K562 (cell line): ENCODE data around the gene IDNK. TPM values are rescaled to one million over a fixed set of nuclear protein-coding genes. Genes with fewer than 3 reads are reported as not detected.

ENCODE experiments used
- CBFA2T3 ChIP-seq: fragments of 450-650 bp; IDR thresholded peaks from 2 replicates; pipeline ENCODE4 v1.6.1; 2017
- FOSL1 ChIP-seq: fragments of 200-800 bp; sonication (Bioruptor generic); conservative IDR thresholded peaks from 2 replicates; pipeline ENCODE4 v1.6.1; 2016; ENCODE audit warnings: missing genetic modification characterization, missing compliant biosample characterization
- GTF2A2 ChIP-seq: IDR thresholded peaks from 2 replicates; pipeline ENCODE4 v1.6.1; 2016; ENCODE audit warnings: mild to moderate bottlenecking, missing genetic modification characterization, missing compliant biosample characterization
- RCOR1 ChIP-seq, 2 experiments: IDR thresholded peaks; 2 replicates each; pipeline ENCODE4 v1.6.1; 2012; ENCODE audit warnings: low read depth in 2 of 2, low read length in 2 of 2, borderline replicate concordance in 1 of 2, improper control_type of control experiment in 1 of 2
- SMARCA4 ChIP-seq: fragments of 450-650 bp; IDR thresholded peaks from 2 replicates; pipeline ENCODE4 v1.6.1; 2016
- TBL1XR1 ChIP-seq, 2 experiments: IDR thresholded peaks; 2 replicates each; pipeline ENCODE4 v1.6.1; 2012; ENCODE audit warnings: improper control_type of control experiment in 2 of 2, low read length in 2 of 2, mild to moderate bottlenecking in 1 of 2
- TGIF2 ChIP-seq: sonication (generic); formaldehyde crosslinking; IDR thresholded peaks from 2 replicates; pipeline ENCODE4 v1.8.1; 2022; ENCODE audit warnings: mild to moderate bottlenecking, missing genetic modification reagents, moderate library complexity
- ZNF197 ChIP-seq: fragments of 200-800 bp; sonication (Bioruptor generic); IDR thresholded peaks from 2 replicates; pipeline ENCODE4 v1.6.1; 2016; ENCODE audit warnings: low read depth, missing genetic modification characterization, missing compliant biosample characterization
- ZNF668 ChIP-seq: fragments of 250-450 bp; sonication (Bioruptor Pico); IDR thresholded peaks from 2 replicates; pipeline ENCODE4 v1.8.0; 2022; ENCODE audit warnings: mild to moderate bottlenecking, inconsistent platforms
- ZNF75A ChIP-seq: fragments of 450-650 bp; formaldehyde crosslinking; IDR thresholded peaks from 2 replicates; pipeline ENCODE4 v1.4.0; 2020; ENCODE audit warnings: mild to moderate bottlenecking
- polyA plus RNA-seq, 8 experiments: library from polyadenylated mRNA; depleted of rRNA in 4 of 8; stranded (reverse) in 5 of 8; unstranded in 3 of 8; fragments of >200 nt; fragmentation: Nextera tagmentation in 2 of 8; fragmentation: Illumina TruSeq in 1 of 8; extraction: Ambion mirVana in 2 of 8; extraction: Trizol in 1 of 8; gene quantifications; 2 replicates each; pipeline versions ENCODE4 v1.2.1 to v1.2.3, GENCODE V29; 2011 to 2014; ENCODE audit warnings: inconsistent platforms in 1 of 8, missing spikeins in 1 of 8
- total RNA-seq, 7 experiments: library from RNA; depleted of rRNA in 6 of 7; stranded (reverse); fragments of >200 nt in 6 of 7; fragmentation: Illumina TruSeq in 2 of 7; extraction: Trizol in 2 of 7; gene quantifications; 2 replicates each; pipeline versions ENCODE4 v1.2.1 to v1.2.3, GENCODE V29; 2011 to 2021; ENCODE audit warnings: low replicate concordance in 1 of 7
- TF ChIP-seq, protein P1 (sequence below): fragments of 150-350 bp; IDR thresholded peaks from 2 replicates; pipeline ENCODE4 v1.6.1; 2014; ENCODE audit warnings: low read depth, mild to moderate bottlenecking, low read length, borderline replicate concordance
- TF ChIP-seq, protein P2 (sequence below): fragments of 250-450 bp; sonication (Bioruptor Pico); IDR thresholded peaks from 2 replicates; pipeline ENCODE4 v1.4.0; 2020; ENCODE audit warnings: mild to moderate bottlenecking, moderate library complexity
- TF ChIP-seq, protein P3 (sequence below): fragments of 250-450 bp; sonication (Bioruptor Pico); IDR thresholded peaks from 2 replicates; pipeline ENCODE4 v1.9.0; 2021; ENCODE audit warnings: mild to moderate bottlenecking
- TF ChIP-seq, protein P4 (sequence below): fragments of 250-450 bp; sonication (Bioruptor Pico); IDR thresholded peaks from 2 replicates; pipeline ENCODE4 v1.5.0; 2021; ENCODE audit warnings: mild to moderate bottlenecking, moderate library complexity

The IDNK gene
- total and polyA plus RNA-seq, 9 of the 15 experiments (the other 6 are each of a cell fraction or from before 2014, with no cell fraction given) = 0.41 to 1.1 (median 0.55) TPM

DNA sequence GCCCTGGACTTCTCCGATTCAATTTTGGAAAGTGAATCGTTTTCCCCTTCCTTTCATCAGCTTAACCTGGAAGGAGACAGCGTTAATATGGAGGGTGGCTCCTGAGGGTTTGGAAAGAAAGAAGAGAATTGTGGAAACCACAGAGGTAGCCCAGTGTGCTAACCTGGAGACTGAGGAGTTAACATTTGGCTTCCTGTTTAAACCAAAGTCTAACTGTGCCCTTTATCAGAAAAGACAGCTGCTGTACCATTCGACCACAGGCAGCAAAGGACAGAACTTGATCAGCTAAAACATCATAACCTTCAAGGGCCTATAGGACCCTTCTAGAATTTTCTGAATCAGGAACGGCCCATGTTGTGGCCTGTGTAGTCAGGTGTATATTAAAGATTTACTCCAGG is 735 bp downstream of the IDNK start (continued):
- TF ChIP-seq, protein P1, sequence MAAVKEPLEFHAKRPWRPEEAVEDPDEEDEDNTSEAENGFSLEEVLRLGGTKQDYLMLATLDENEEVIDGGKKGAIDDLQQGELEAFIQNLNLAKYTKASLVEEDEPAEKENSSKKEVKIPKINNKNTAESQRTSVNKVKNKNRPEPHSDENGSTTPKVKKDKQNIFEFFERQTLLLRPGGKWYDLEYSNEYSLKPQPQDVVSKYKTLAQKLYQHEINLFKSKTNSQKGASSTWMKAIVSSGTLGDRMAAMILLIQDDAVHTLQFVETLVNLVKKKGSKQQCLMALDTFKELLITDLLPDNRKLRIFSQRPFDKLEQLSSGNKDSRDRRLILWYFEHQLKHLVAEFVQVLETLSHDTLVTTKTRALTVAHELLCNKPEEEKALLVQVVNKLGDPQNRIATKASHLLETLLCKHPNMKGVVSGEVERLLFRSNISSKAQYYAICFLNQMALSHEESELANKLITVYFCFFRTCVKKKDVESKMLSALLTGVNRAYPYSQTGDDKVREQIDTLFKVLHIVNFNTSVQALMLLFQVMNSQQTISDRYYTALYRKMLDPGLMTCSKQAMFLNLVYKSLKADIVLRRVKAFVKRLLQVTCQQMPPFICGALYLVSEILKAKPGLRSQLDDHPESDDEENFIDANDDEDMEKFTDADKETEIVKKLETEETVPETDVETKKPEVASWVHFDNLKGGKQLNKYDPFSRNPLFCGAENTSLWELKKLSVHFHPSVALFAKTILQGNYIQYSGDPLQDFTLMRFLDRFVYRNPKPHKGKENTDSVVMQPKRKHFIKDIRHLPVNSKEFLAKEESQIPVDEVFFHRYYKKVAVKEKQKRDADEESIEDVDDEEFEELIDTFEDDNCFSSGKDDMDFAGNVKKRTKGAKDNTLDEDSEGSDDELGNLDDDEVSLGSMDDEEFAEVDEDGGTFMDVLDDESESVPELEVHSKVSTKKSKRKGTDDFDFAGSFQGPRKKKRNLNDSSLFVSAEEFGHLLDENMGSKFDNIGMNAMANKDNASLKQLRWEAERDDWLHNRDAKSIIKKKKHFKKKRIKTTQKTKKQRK = no peak
- TF ChIP-seq, protein P2, sequence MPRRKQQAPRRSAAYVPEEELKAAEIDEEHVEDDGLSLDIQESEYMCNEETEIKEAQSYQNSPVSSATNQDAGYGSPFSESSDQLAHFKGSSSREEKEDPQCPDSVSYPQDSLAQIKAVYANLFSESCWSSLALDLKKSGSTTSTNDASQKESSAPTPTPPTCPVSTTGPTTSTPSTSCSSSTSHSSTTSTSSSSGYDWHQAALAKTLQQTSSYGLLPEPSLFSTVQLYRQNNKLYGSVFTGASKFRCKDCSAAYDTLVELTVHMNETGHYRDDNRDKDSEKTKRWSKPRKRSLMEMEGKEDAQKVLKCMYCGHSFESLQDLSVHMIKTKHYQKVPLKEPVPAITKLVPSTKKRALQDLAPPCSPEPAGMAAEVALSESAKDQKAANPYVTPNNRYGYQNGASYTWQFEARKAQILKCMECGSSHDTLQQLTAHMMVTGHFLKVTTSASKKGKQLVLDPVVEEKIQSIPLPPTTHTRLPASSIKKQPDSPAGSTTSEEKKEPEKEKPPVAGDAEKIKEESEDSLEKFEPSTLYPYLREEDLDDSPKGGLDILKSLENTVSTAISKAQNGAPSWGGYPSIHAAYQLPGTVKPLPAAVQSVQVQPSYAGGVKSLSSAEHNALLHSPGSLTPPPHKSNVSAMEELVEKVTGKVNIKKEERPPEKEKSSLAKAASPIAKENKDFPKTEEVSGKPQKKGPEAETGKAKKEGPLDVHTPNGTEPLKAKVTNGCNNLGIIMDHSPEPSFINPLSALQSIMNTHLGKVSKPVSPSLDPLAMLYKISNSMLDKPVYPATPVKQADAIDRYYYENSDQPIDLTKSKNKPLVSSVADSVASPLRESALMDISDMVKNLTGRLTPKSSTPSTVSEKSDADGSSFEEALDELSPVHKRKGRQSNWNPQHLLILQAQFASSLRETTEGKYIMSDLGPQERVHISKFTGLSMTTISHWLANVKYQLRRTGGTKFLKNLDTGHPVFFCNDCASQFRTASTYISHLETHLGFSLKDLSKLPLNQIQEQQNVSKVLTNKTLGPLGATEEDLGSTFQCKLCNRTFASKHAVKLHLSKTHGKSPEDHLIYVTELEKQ (CRISPR knock-in tag) = no peak
- TF ChIP-seq RCOR1 (IDR thresholded peaks at IDR 0.05; ENCODE audit: borderline replicate concordance in 1 of 2, low read depth in 2 of 2, low read length in 2 of 2) (peak in 1 of 2 experiments; percentile 68; a peak in 1 of 4 replicates), ZNF668 (CRISPR knock-in tag) (no peak), CBFA2T3 (peak; percentile 69), GTF2A2 (no peak), TGIF2 (no peak), SMARCA4 (0 out of 2 replicates have a peak, but pooled peaks have one; percentile 26), ZNF197 (no peak), ZNF75A (CRISPR knock-in tag) (no peak), TBL1XR1 (IDR thresholded peaks at IDR 0.05; ENCODE audit: low read length in 2 of 2) (no peak), FOSL1 (tag) (no peak)
- TF ChIP-seq, protein P3, sequence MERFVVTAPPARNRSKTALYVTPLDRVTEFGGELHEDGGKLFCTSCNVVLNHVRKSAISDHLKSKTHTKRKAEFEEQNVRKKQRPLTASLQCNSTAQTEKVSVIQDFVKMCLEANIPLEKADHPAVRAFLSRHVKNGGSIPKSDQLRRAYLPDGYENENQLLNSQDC (CRISPR knock-in tag) = no peak
- TF ChIP-seq, protein P4, sequence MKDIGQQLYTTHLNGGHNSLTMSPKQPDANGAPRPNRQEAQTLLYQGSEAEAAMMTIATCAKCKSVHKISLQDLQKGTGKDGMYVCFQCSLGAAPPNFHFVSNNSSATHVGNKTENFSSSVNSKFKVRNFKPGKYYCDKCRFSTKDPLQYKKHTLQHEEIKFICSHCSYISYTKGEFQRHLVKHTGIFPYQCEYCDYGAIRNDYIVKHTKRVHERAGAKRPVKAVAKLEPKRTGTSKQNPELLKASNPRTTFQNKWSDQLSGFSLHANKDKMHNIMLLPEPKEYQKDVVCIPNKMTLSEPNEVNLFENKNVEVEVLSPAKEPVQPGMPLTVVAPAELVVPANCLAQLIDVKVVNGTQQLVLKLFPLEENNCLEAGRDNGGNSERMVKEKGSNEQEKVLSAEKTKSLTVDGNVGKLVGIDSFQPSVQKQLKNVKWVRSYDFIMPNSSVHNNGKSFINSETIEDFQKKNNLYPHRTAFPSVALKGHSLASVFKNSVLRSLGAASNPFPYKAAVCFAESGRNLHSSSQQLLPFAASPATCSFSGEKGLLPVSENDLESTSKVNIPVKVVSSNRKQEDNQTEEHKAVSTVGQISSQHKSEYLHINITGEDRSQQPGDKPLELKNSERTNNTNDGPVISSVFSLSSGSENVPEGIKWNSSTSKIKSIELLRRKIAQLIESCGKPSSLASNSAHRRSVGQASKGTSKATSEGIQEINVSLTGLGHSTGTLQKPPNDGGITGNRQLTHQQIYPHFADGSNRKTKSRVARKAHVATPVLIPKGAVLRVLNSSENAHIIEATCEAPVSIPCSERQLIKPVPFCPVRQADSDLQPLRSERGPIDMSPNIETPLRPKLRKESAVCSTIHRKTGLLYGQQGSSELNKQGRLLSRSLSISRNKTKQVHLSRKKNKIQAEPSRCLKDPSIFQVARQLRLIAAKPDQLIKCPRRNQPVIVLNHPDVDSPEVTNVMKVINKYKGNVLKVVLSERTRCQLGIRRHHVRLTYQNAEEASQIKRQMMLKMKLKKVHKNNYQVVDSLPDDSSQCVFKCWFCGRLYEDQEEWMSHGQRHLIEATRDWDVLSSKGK (CRISPR knock-in tag) = no peak
- TF ChIP-seq, all 486 proteins: peak for 18
